NOMO-1 treated with DMSO at 0.1 percent for 48 hours (cell line): Measurements from ENCODE around the gene KRTAP20-2.

Source experiments
- DNase-seq: peaks from one replicate; lab custom pipeline; 2025; ENCODE audit not compliant: unreplicated experiment; lab: John Stamatoyannopoulos, UW

The KRTAP20-2 gene

DNA sequence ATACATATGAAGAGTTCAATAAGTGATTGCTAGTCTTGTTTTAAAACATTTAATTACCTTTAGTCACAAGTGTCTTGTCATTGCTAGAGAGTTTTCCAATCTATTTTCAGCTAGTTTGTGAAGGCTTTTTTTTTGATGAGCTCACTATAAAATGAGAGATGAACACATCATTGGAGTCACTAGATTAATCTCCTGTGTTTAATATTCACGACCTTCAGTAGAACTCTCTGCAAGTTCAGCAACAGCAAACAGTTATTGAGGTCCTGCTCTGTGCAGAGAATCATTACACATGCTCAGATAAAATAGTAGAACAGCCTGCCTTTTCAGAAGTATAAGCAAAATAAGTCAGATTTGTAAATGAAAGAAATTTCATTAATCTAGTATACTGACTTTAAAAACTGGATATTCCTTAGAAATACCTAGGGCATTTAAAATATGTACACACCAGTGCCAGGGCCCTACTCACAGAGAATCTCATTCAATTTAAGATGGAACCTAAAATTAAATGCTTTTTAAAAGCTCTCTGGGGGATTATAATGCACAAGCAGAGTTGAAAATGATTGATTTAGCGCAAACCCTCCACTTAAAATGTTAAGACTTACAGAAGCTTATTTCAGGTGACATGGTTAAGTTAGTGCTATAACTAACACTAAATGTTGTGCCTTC is 38.1 kb downstream of the KRTAP20-2 start:
- no peak for DNase-seq

- no peak for DNase-seq
These were observed 39.3 kb downstream of the KRTAP20-2 start for GRCh38 chr21:30674312-30674711.

- DNase-seq, result no peak
These were observed 41.7 kb downstream of the KRTAP20-2 start for GRCh38 chr21:30676737-30677136.

- no peak for DNase-seq
These were observed 45.6 kb downstream of the KRTAP20-2 start for GRCh38 chr21:30680586-30680985.

DNA sequence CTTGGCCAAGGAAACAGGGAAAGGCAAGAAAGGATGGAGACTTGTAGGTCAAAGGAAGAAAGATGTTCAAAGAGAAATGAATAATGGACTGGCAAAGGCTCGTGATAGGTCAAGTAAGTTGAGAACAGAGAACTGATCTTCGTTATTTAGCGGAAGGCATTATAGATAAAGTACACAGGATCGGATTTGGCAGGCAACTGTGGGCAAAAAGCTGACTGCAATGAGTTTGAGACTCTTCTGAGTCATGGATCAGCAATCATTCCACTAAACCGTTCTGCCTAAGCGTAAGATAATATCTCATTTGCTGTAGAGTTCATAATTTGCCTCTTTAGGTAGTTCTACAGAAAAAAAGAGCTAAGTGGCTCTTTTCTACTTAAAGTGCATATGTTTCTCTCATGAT is 49.5 kb downstream of the KRTAP20-2 start:
- no peak for DNase-seq
